HG03159 (cell line): Measurements from ENCODE around the gene UBE2D4.
"Not testable (repeated sequence)": the region's sequence is repeated elsewhere in the genome, so short reads cannot be mapped to it uniquely, and the experiment has no call there.

Experiments
- ATAC-seq: cut with Tn5 transposase; IDR thresholded peaks from one replicate; pipeline ENCODE4 v1.9.1; 2021; ENCODE audit warnings: mild to moderate bottlenecking, moderate library complexity; ENCODE audit not compliant: unreplicated experiment

The UBE2D4 gene

GRCh38 chr7:43960933-43961332 lies 34.7 kb downstream of the UBE2D4 start:
- no peak for ATAC-seq

GRCh38 chr7:43966392-43966791 lies 40.2 kb downstream of the UBE2D4 start:
- not testable (repeated sequence) for ATAC-seq

GRCh38 chr7:43968172-43969040 lies 42.2 kb downstream of the UBE2D4 start:
- not testable (repeated sequence) for ATAC-seq

GRCh38 chr7:43969586-43969985 lies 43.4 kb downstream of the UBE2D4 start:
- not testable (repeated sequence) for ATAC-seq

GRCh38 chr7:43970698-43971097 lies 44.5 kb downstream of the UBE2D4 start:
- not testable (repeated sequence) for ATAC-seq

- ATAC-seq, result not testable (repeated sequence)
Measured at GRCh38 chr7:43974033-43974573, 47.9 kb downstream of the UBE2D4 start.

GRCh38 chr7:43974725-43975482 lies 48.7 kb downstream of the UBE2D4 start:
- not testable (repeated sequence) for ATAC-seq

GRCh38 chr7:43977525-43977924 lies 51.3 kb downstream of the UBE2D4 start:
- ATAC-seq, result no peak

GRCh38 chr7:43978102-43978501 lies 51.9 kb downstream of the UBE2D4 start:
- ATAC-seq, result not testable (repeated sequence)

- ATAC-seq, result not testable (repeated sequence)
Measured at GRCh38 chr7:43982848-43983247, 56.6 kb downstream of the UBE2D4 start.

- not testable (repeated sequence) for ATAC-seq
Measured at GRCh38 chr7:43983736-43984135, 57.5 kb downstream of the UBE2D4 start.

GRCh38 chr7:43985904-43986864 lies 59.9 kb downstream of the UBE2D4 start:
- ATAC-seq, result peak; percentile 75

GRCh38 chr7:43987476-43987875 lies 61.2 kb downstream of the UBE2D4 start:
- not testable (repeated sequence) for ATAC-seq

- not testable (repeated sequence) for ATAC-seq
Measured at GRCh38 chr7:43990011-43990585, 63.9 kb downstream of the UBE2D4 start.

- not testable (repeated sequence) for ATAC-seq
Measured at GRCh38 chr7:43990829-43991228, 64.6 kb downstream of the UBE2D4 start.

GRCh38 chr7:43992896-43993295 lies 66.7 kb downstream of the UBE2D4 start:
- peak; percentile 90 for ATAC-seq

GRCh38 chr7:43994681-43995080 lies 68.4 kb downstream of the UBE2D4 start:
- ATAC-seq, result not testable (repeated sequence)

- ATAC-seq, result not testable (repeated sequence)
Measured at GRCh38 chr7:43997532-43997931, 71.3 kb downstream of the UBE2D4 start, which contains the start of gene SPDYE1. Gene SPDYE1 (plus strand): TSS chr7:43997897. CDS start chr7:43999950, 2,053 bp downstream.
